ENCODE results near the gene HOXB4. TPM values are rescaled to one million over a fixed set of nuclear protein-coding genes. Genes with fewer than 3 reads are reported as not detected.

HOXB4 gene
- total and polyA plus RNA-seq, 10 of the 15 experiments (the other 5 are each of a cell fraction or from before 2014, with no cell fraction given): 0.35 to 5.8 (median 3.0) TPM

- TF ChIP-seq E4F1 (IDR thresholded peaks at IDR 0.05; ENCODE audit: borderline replicate concordance, partially characterized antibody) (no peak), ZNF24 (IDR thresholded peaks at IDR 0.05) (no peak), NR2C1 (IDR thresholded peaks at IDR 0.05) (no peak), SMC3 (IDR thresholded peaks at IDR 0.05; ENCODE audit: borderline replicate concordance, low read length) (no peak), HSF1 (IDR thresholded peaks at IDR 0.05; ENCODE audit: low read depth, low read length) (no peak), MTA2 (IDR thresholded peaks at IDR 0.05; ENCODE audit: low read depth) (no peak), NFYB (IDR thresholded peaks at IDR 0.05; ENCODE audit: insufficient read depth, low read depth, low read length) (no peak), NKRF (conservative IDR thresholded peaks at IDR 0.05) (no peak), SKIL (IDR thresholded peaks at IDR 0.05; ENCODE audit: low read depth, poor library complexity, severe bottlenecking) (no peak), HCFC1 (IDR thresholded peaks at IDR 0.05; ENCODE audit: low read length) (no peak), SUZ12 (IDR thresholded peaks at IDR 0.05; ENCODE audit: unreplicated experiment) (no peak)
Measured at GRCh38 chr17:48567646-48568354, 10.3 kb downstream of the HOXB4 start (continued).

Data from GM12878 (cell line).